Activated CD8-positive, alpha-beta memory T cell treated with anti-CD3 and anti-CD28 coated beads for 1 hour (primary cell): ENCODE results near the gene MKRN2.
"Not testable (repeated sequence)": the region's sequence is repeated elsewhere in the genome, so short reads cannot be mapped to it uniquely, and the experiment has no call there.

Experiments
- DNase-seq, 2 donors: peaks; one replicate each; pipeline ENCODE4 v3.0.0-alpha.2; 2020; ENCODE audit warnings: low read depth in 1 of 2; ENCODE audit errors: extremely low read depth in 1 of 2

Gene MKRN2

DNA sequence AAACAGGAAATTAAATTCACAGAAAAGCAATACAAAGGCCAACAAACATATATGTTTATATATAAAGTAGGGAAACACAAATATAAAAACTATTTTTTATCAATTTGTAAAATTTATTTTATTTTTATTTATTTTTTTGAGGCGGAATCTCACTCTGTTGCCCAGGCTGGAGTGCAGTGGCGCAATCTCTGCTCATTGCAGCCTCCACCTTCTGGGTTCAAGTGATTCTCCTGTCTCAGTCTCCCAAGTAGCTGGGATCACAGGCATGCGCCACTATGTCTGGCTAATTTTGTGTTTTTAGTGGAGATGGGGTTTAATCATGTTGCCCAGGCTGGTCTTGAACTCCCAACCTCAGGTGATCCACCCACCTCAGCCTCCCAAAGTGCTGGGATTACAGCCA, 68.1 kb downstream of the MKRN2 start:
- not testable (repeated sequence) for DNase-seq

DNA sequence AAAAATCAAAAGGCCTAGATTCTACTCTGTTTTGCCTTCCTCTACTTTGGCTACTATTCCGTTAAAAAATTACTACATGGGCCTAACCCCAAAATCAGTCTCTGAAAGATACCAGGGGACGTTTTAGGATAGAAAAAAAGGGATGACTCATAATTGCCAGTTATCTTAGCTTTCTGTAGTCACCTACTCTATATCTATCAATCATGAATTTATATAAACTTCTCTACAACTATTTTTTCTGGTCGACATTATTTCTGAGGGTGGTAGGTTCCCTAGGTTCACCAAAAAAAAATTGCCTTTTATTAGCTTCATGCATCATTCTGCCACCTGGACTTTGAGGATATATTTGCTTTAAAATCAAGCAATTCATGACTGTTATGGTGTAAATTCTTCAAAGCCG, 70.5 kb downstream of the MKRN2 start:
- DNase-seq: no peak

GRCh38 chr3:12628813-12629212, 71.9 kb downstream of the MKRN2 start:
- DNase-seq: no peak

GRCh38 chr3:12629560-12629959, 72.7 kb downstream of the MKRN2 start:
- DNase-seq: no peak

DNA sequence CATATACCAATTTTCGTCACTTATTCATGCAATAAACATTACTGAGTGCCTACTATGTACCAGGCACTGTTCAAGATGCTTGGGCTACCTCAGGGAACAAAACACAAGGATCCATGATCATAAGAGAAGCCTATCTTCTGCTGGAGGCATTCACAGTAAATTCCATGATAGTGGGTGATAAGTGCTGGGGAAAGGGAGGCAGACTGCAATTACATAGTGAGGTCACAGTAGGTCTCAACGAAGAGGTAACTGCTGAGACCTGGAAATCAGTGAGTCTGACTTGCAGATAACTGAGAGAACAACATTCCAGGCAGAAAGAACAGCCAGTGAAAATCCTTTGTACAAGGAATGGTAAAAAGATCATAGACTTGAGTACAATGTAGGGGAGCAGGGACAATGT, 73.4 kb downstream of the MKRN2 start:
- DNase-seq: no peak

DNA sequence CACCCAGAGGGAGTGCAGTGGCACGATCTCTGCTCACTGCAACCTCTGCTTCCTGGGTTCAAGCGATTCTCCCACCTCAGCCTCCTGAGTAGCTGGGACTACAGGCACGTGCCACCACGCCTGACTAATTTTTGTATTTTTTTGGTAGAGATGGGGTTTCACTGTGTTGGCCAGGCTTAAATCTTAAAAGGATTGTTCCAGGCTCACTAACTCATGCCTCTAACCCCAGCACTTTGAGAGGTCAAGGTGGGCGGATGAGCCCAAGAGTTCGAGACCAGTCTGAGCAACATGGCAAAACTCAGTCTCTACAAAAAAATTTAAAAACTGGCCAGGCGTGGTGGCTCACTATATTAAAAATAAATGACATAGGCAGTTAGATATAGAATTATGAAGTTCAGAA, 74.0 kb downstream of the MKRN2 start:
- not testable (repeated sequence) for DNase-seq

- DNase-seq: no peak
These were observed 75.6 kb downstream of the MKRN2 start for GRCh38 chr3:12632523-12632922.

DNA sequence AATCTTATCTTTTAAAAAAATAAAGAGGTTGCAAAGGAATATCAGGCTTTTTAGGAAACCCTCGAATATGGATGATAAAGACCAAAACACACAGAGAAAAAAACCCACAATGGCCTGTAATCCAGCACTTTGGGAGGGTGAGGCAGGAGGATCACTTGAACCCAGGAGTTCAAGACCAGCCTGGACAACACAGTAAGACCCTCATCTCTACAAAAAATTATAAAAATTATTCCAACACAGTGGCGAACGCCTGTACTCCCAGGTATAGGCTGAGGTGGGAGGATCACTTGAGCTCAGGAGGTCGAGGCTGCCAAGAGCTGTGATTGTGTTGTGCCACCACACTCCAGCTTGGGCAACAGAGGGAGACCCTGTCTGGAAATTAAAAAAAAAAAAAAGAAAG, 76.2 kb downstream of the MKRN2 start:
- DNase-seq: no peak
